CD4-positive, alpha-beta T cell treated with Interleukin-4 for 1 hour (primary cell): ENCODE data around the gene XXYLT1.
"Not testable (repeated sequence)": the region's sequence is repeated elsewhere in the genome, so short reads cannot be mapped to it uniquely, and the experiment has no call there.

Experiments used
- DNase-seq, 2 donors: peaks; one replicate each; pipeline ENCODE4 v3.0.0-alpha.2; 2020 to 2022

The XXYLT1 gene

GRCh38 chr3:195038161-195038560 lies 232.8 kb downstream of the XXYLT1 start:
- no peak for DNase-seq

GRCh38 chr3:195037586-195037985 lies 233.4 kb downstream of the XXYLT1 start:
- not testable (repeated sequence) for DNase-seq

GRCh38 chr3:195036974-195037373 lies 234.0 kb downstream of the XXYLT1 start:
- no peak for DNase-seq

GRCh38 chr3:195036574-195036973 lies 234.4 kb downstream of the XXYLT1 start:
- no peak for DNase-seq

GRCh38 chr3:195036203-195036505 lies 234.8 kb downstream of the XXYLT1 start:
- no peak for DNase-seq

- no peak for DNase-seq
These were observed 235.4 kb downstream of the XXYLT1 start for GRCh38 chr3:195035345-195036202.

- no peak for DNase-seq
These were observed 236.4 kb downstream of the XXYLT1 start for GRCh38 chr3:195034541-195034940.

- no peak for DNase-seq
These were observed 236.9 kb downstream of the XXYLT1 start for GRCh38 chr3:195034101-195034500.

GRCh38 chr3:195033531-195034091 lies 237.3 kb downstream of the XXYLT1 start:
- DNase-seq, result no peak

- no peak for DNase-seq
These were observed 238.0 kb downstream of the XXYLT1 start for GRCh38 chr3:195032955-195033354.

GRCh38 chr3:195032106-195032759 lies 238.7 kb downstream of the XXYLT1 start:
- DNase-seq, result no peak

GRCh38 chr3:195031574-195032003 lies 239.4 kb downstream of the XXYLT1 start:
- DNase-seq, result no peak

- DNase-seq, result no peak
These were observed 240.1 kb downstream of the XXYLT1 start for GRCh38 chr3:195030791-195031321.

GRCh38 chr3:195028877-195029606 lies 241.9 kb downstream of the XXYLT1 start:
- no peak for DNase-seq

GRCh38 chr3:195025884-195026200 lies 245.1 kb downstream of the XXYLT1 start:
- DNase-seq, result no peak

GRCh38 chr3:195025056-195025883 lies 245.7 kb downstream of the XXYLT1 start:
- no peak for DNase-seq

- DNase-seq, result no peak
These were observed 247.0 kb downstream of the XXYLT1 start for GRCh38 chr3:195023989-195024388.

- DNase-seq, result no peak
These were observed 247.4 kb downstream of the XXYLT1 start for GRCh38 chr3:195023576-195023975.

- DNase-seq, result no peak
These were observed 249.3 kb downstream of the XXYLT1 start for GRCh38 chr3:195021692-195022091.

- no peak for DNase-seq
These were observed 250.0 kb downstream of the XXYLT1 start for GRCh38 chr3:195020921-195021320.

GRCh38 chr3:195020185-195020584 lies 250.8 kb downstream of the XXYLT1 start:
- DNase-seq, result no peak

GRCh38 chr3:195019335-195019734 lies 251.6 kb downstream of the XXYLT1 start:
- no peak for DNase-seq
